ENCODE data around the gene TBC1D24.

Gene TBC1D24

GRCh38 chr16:2468725-2469398 lies 6.1 kb upstream of the TBC1D24 start:
- H3K27me3 Mint-ChIP-seq = peaks cover 24 to 27% of the 10 kb centered on the region in 2 donors

GRCh38 chr16:2469399-2470233 lies 5.3 kb upstream of the TBC1D24 start:
- peaks cover 31 to 52% of the 10 kb centered on the region in 2 donors for H3K4me1 Mint-ChIP-seq
- peak overlapping the region in 1 of 2 donors; percentile 83 for H3K4me3 Mint-ChIP-seq
- H3K9me3 Mint-ChIP-seq = no peaks in the 10 kb centered on the region
- no peak overlapping the region for H3K27ac Mint-ChIP-seq
- DNase-seq (no peak), ATAC-seq (replicated peaks) (no peak)
- H3K27me3 Mint-ChIP-seq = peaks cover 24 to 27% of the 10 kb centered on the region in 2 donors
- peaks cover 0 to 4% of the 10 kb centered on the region in 2 donors for H3K36me3 Mint-ChIP-seq

More at GRCh38 chr16:2468725-2469398, 6.1 kb upstream of the TBC1D24 start:
- Mint-ChIP-seq H3K36me3 (peaks cover 0 to 4% of the 10 kb centered on the region in 2 donors), H3K4me1 (peaks cover 31 to 52% of the 10 kb centered on the region in 2 donors), H3K9me3 (no peaks in the 10 kb centered on the region), H3K4me3 (peak overlapping the region; percentile 76 to 83), H3K27ac (no peak overlapping the region)
- peak; percentile 54 for DNase-seq
- peak; percentile 54 to 67 for ATAC-seq (replicated peaks)

GRCh38 chr16:2470234-2470601 lies 4.7 kb upstream of the TBC1D24 start:
- no peak overlapping the region for H3K4me3 Mint-ChIP-seq
- H3K27me3 Mint-ChIP-seq = peaks cover 24 to 27% of the 10 kb centered on the region in 2 donors

GRCh38 chr16:2470603-2471015 lies 4.3 kb upstream of the TBC1D24 start:
- DNase-seq (no peak), ATAC-seq (replicated peaks) (no peak)
- Mint-ChIP-seq H3K4me3 (no peak overlapping the region), H3K27me3 (peaks cover 24 to 27% of the 10 kb centered on the region in 2 donors), H3K4me1 (peaks cover 31 to 53% of the 10 kb centered on the region in 2 donors), H3K36me3 (peaks cover 0 to 4% of the 10 kb centered on the region in 2 donors), H3K9me3 (no peaks in the 10 kb centered on the region), H3K27ac (no peak overlapping the region)

More at GRCh38 chr16:2470234-2470601, 4.7 kb upstream of the TBC1D24 start:
- Mint-ChIP-seq H3K36me3 (peaks cover 0 to 4% of the 10 kb centered on the region in 2 donors), H3K27ac (no peak overlapping the region), H3K4me1 (peaks cover 31 to 52% of the 10 kb centered on the region in 2 donors), H3K9me3 (no peaks in the 10 kb centered on the region)
- no peak for DNase-seq
- no peak for ATAC-seq (replicated peaks)

- no peaks in the 10 kb centered on the region for H3K9me3 Mint-ChIP-seq
- H3K27me3 Mint-ChIP-seq = peaks cover 24 to 27% of the 10 kb centered on the region in 2 donors
- H3K4me3 Mint-ChIP-seq = peak within 1 kb of the TSS in 1 of 2 donors; percentile 69
- DNase-seq = no peak
- ATAC-seq (replicated peaks) = no peak
- peaks cover 0 to 4% of the 10 kb centered on the region in 2 donors for H3K36me3 Mint-ChIP-seq
- peaks cover 31 to 58% of the 10 kb centered on the region in 2 donors for H3K4me1 Mint-ChIP-seq
- H3K27ac Mint-ChIP-seq = no peak within 1 kb of the TSS
These were observed 3.8 kb upstream of the TBC1D24 start, which contains the start of gene NTN3 for GRCh38 chr16:2471016-2471652. Gene NTN3 (plus strand): TSS chr16:2471297. CDS start chr16:2471702, 405 bp downstream.

GRCh38 chr16:2471653-2472487 lies 3.1 kb upstream of the TBC1D24 start:
- DNase-seq (no peak), ATAC-seq (replicated peaks) (no peak)
- Mint-ChIP-seq H3K27me3 (peaks cover 24 to 27% of the 10 kb centered on the region in 2 donors), H3K9me3 (no peaks in the 10 kb centered on the region), H3K36me3 (peaks cover 0 to 4% of the 10 kb centered on the region in 2 donors), H3K27ac (no peak overlapping the region), H3K4me3 (peak overlapping the region in 1 of 2 donors; percentile 69), H3K4me1 (peaks cover 33 to 59% of the 10 kb centered on the region in 2 donors)

GRCh38 chr16:2472488-2472864 lies 2.5 kb upstream of the TBC1D24 start:
- Mint-ChIP-seq H3K4me3 (no peak overlapping the region), H3K4me1 (peaks cover 31 to 53% of the 10 kb centered on the region in 2 donors), H3K27me3 (peaks cover 20 to 27% of the 10 kb centered on the region in 2 donors), H3K27ac (no peak overlapping the region), H3K9me3 (no peaks in the 10 kb centered on the region), H3K36me3 (peaks cover 0 to 5% of the 10 kb centered on the region in 2 donors)
- no peak for DNase-seq
- ATAC-seq (replicated peaks) = no peak

GRCh38 chr16:2472885-2473445 lies 2.0 kb upstream of the TBC1D24 start:
- Mint-ChIP-seq H3K4me1 (peaks cover 34 to 52% of the 10 kb centered on the region in 2 donors), H3K9me3 (no peaks in the 10 kb centered on the region), H3K27ac (peak overlapping the region; percentile 47), H3K27me3 (peaks cover 20 to 27% of the 10 kb centered on the region in 2 donors), H3K4me3 (peak overlapping the region; percentile 59 to 61), H3K36me3 (peaks cover 0 to 10% of the 10 kb centered on the region in 2 donors)
- DNase-seq (no peak), ATAC-seq (replicated peaks) (no peak)

- Mint-ChIP-seq H3K9me3 (no peaks in the 10 kb centered on the region), H3K36me3 (peaks cover 0 to 14% of the 10 kb centered on the region in 2 donors), H3K4me1 (peaks cover 33 to 48% of the 10 kb centered on the region in 2 donors), H3K27ac (no peak overlapping the region), H3K4me3 (peak overlapping the region; percentile 59 to 61), H3K27me3 (peaks cover 20 to 23% of the 10 kb centered on the region in 2 donors)
- DNase-seq = no peak
- ATAC-seq (replicated peaks) = peak in 1 of 2 donors; percentile 0
These were observed 1.4 kb upstream of the TBC1D24 start for GRCh38 chr16:2473446-2473926.

- Mint-ChIP-seq H3K27ac (peak overlapping the region; percentile 91), H3K4me3 (peak overlapping the region; percentile 86), H3K4me1 (peaks cover 27 to 40% of the 10 kb centered on the region in 2 donors), H3K9me3 (no peaks in the 10 kb centered on the region), H3K36me3 (peaks cover 0 to 14% of the 10 kb centered on the region in 2 donors), H3K27me3 (peaks cover 20% of the 10 kb centered on the region in 2 donors)
- ATAC-seq (replicated peaks) (peak; percentile 58 to 64), DNase-seq (no peak)
These were observed 689 bp upstream of the TBC1D24 start for GRCh38 chr16:2473999-2474876.

GRCh38 chr16:2475413-2476344 lies 752 bp downstream of the TBC1D24 start:
- Mint-ChIP-seq H3K27me3 (peaks cover 7 to 9% of the 10 kb centered on the region in 2 donors), H3K36me3 (peaks cover 5 to 21% of the 10 kb centered on the region in 2 donors), H3K4me3 (peak overlapping the region; percentile 57 to 58), H3K4me1 (peaks cover 15 to 26% of the 10 kb centered on the region in 2 donors), H3K27ac (no peak overlapping the region), H3K9me3 (no peaks in the 10 kb centered on the region)
- DNase-seq = no peak
- ATAC-seq (replicated peaks) = peak; percentile 29 to 35

All from stimulated activated naive B cell treated with anti-CD40 and anti-IgM and Interleukin-4, amounts not matched to agents 10 μg/mL and 1 μg/mL and 100 μg/mL, for 72 hours (primary cell).